ENCODE data around the gene PEMT.

GRCh38 chr17:17595755-17596154, 4.2 kb upstream of the PEMT start:
- TF ChIP-seq CTCF (IDR thresholded peaks at IDR 0.05; ENCODE audit: low read length) = no peak
- no peak for TF ChIP-seq EZH2 (IDR thresholded peaks at IDR 0.05; ENCODE audit: borderline replicate concordance, low read length)
